GM19452 (cell line): ENCODE measurements around the gene PCGF3.
A peak's percentile ranks its signal among the peaks of the same experiment; 100 is the strongest.
"Not testable (repeated sequence)": the region's sequence is repeated elsewhere in the genome, so short reads cannot be mapped to it uniquely, and the experiment has no call there.

Experiments used
- ATAC-seq: cut with Tn5 transposase; IDR thresholded peaks from one replicate; pipeline ENCODE4 v1.9.1; 2021; ENCODE audit not compliant: unreplicated experiment

PCGF3 gene

DNA sequence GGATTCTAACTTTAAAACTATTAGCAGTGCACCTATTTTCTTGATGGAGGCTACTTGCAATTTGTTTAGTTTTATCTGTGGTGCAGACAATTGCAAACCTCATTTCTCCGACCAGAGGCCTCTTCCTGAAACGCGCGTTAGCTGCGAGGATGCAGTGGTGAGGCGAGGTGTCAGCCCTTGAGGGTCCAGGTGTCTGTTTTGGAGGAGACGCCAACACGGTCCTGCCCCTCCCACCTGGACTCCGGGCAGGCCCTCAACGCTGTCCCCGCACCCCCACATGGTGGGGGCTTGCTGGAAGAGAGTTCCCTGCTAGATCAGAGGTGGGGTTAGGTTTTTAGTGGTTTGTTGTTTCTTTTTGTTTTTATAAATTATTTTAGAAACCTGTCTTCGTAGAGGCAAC lies 34.4 kb downstream of the PCGF3 start:
- ATAC-seq, result no peak

DNA sequence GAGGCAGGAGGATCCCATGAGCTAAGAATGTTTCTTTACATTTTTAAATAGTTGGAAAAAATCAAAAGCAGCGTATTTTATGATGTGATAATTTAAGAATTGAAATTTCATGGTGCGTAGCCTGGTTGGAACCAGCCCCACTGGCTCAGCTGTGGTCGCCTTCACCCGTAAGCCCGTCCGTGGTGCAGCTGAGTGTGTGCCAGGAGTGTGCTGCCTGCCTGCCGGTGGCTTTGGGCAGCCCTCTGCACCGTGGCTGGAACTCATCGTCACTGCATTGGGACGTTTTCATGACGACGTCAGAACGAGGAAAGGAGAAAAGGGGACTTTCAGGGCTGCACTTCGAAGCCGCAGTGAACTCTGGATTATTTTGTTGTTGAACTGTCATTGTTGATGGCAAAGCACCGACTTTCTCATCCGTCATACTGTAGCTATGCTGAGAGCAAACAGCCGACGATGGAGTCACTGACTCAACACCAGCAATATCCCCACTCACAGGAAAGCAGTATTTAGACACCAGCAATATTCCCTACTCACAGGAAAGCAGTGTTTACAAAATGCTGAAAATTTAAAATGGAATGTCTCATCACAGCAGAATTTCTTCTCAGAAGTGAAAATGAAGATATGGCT lies 35.1 kb downstream of the PCGF3 start:
- ATAC-seq, result no peak

DNA sequence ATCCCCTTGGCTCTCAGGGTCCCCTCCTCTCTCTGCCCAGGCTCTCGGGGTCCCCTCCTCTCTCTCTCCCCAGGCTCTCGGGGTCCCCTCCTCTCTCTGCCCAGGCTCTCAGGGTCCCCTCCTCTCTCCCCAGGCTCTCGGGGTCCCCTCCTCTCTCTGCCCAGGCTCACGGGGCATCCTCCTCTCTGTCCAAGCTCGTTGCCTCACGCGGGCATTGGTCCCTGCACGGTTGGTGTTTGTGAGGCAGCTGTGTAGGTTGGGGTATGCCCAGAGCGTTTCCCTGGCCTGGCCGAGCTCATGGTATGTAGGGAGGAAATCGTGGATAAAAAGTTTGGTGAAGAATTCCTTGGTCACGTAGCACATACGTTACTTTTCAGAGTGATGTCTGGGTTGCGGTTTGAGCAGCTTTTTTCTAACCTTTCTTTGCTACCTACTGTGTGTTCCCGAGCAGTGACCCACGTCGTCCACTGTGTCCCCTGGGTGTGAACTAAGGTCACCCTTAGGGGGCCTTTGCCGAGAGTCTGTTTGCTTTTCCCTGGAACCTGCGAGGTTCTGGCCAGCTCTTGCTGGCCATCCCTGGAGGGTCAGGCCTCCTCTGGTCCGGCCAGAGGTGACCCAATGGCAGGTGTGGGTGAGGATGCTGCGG lies 36.6 kb downstream of the PCGF3 start:
- ATAC-seq, result no peak

DNA sequence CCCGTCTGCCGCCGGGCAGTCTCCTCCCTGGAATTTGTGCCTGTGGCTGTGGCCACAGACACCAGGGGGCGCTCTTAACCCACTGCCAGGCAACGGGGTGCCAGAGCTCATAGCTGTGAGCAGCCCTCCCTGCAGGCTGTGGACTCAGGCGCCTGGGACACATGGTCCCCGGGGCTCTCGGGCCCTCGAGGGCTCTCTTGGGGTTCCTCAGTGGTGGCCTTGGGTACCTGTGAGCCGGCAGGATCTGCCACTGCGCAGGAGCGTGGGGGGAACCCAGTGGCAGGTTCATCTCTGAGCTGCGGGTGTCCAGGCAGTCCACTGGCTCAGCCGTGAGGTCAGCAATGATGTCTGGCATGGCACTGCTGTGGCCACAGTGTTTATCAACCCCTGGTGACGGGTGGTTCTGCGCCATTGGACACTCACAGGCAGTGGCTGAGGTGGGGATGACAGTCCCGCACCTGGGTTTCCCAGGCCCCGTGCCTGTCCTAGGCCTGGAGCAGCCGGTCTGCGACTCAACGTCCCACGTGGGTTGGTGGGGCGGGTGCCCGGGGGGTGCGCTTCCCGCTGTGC lies 37.2 kb downstream of the PCGF3 start:
- peak; percentile 70 for ATAC-seq

DNA sequence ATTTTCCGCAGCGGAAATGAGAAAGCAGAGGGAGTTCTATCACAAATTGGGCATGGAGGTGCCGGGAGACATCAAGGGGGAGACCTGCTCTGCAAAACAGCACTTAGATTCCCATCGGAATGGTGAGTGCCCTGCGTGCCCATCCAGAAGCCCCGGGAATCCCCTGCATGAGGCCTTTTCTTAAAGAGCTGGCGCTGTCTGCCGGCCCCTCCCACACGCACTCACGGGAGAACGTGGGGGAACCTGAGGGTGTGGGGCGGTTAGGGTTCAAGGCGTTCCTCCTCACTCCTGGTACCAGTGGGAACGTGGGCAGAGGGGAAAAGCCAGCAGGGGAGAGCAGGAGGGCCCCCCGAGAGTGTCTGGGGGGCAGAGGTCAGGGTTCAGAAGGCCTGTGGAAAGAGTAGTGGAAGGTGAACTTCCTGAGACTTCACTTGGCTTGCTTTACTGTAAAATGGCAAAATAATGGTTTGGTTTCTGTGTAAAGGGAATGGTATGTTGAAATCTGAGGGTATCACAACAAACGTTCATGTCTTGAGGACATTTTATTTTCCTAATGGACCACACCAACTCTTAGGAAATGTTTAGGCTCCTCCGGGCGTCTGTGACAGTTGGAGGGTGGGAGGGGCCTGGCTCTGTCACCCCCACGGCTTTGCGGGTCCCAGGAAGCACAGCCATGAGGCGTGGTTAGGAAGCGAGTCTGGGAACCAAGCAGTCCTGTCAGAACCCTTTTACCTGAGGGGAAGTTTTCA lies 38.0 kb downstream of the PCGF3 start:
- ATAC-seq, result no peak

DNA sequence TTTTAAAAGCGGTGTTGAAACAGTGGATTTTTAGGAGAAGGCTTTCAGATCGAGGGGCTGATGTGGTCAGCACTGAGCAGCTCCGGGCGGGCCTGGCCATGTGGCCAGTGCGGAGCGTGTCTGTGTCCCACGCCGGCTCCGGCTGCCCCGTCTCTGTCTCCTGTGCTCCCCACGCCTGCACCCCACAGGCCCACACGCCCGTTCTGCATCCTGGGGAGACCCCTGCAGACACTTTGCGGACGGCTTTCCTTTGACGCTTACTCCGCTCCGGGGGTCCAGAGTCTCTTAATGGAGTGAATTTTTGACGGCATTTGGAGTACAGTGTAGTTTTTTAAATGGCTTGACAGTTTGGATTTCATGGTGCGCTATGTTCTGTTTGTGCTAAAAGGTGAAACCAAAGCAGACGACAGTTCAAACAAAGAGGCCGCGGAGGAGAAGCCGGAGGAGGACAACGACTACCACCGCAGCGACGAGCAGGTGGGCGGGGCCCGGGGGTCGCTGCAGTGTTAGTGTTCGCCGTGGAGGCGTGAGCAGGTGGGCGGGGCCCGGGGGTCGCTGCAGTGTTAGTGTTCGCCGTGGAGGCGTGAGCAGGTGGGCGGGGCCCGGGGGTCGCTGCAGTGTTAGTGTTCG lies 38.7 kb downstream of the PCGF3 start:
- ATAC-seq, result no peak

DNA sequence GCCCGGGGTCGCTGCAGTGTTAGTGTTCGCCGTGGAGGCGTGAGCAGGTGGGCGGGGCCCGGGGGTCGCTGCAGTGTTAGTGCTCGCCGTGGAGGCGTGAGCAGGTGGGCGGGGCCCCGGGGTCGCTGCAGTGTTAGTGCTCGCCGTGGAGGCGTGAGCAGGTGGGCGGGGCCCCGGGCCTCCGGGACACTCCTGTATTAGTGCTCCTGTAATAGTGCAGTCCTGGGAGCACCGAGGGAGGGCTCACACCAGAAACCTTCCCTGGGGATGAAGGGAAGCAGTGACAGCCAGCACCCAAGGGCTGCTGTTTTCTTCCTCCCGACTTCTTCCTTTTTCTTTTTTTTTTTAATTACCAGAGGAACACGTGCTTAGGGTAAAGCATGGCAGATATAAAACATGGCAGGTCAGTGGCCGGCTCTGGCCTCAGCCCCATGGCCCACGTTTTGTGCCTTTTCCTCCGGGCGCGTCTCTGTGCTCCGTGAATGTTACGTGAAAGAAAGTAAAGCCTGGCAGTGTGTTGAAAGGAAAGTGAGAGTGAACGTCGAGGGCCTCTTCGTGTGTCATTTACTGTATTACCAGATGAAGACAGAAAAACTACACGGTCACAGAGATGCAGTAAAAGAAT lies 42.0 kb downstream of the PCGF3 start:
- no peak for ATAC-seq

DNA sequence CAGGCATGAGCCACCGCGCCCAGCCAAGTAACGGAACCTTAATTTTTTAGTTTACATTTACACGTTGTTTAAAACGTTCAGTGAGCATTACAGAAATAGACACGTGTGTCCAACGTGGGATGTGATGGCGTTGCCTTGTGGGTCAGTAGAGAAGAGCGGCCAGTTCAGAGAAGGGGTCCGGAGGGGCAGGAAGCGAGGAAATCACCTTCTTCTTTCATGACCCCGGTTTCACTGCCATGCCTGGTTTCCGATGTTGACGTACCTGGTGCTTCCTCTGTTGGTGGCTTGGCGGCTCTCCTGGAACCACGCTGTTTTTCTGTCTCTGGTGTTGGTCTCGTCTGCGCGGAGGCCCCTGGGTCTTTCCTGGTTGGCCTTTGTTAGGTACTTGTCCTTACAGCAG lies 42.8 kb downstream of the PCGF3 start:
- no peak for ATAC-seq

DNA sequence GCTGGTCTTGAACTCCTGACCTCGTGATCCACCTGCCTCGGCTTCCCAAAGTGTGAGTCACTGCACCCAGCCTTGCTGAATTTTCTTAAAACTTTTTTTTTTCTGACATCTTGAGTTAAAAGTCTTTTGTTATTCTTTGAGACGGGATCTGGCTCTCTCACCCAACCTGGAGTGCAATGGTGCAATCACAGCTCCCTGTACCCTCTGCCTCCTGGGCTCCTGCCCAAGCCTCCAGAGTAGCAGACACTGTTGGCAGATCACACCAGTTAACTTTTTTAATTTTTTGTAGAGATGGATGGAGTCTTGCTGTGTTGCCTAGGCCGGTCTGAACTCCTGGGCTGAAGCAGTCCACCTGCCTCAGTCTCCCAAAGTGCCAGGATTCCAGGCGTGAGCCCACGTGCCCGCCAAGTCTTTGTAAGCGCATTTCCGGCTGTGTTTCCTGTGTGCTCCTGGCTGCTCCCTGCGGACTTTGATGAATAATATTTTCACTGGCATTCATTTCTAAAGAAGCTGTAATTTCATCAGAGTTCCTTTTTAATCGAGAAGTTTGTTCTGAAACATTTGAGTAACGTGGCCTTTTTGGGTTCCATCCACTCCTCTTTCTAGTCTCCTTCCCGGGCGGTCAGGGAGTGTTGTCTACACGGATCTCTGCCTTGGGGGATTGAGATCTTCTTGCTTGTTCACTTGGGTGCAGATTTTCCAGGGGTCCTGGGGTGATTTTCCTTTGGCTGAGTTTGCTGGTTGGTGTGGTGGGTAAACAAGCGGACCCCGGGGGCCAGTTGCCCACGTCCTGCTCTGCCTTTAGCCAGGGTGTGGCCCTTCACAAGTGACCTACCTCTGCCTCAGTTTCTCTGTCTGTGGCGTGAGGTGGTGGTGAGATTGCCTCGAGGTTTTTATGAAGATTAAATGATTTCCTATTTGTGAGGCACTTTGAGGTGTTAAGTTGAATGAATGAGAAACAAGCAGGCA lies 44.4 kb downstream of the PCGF3 start:
- ATAC-seq, result no peak

DNA sequence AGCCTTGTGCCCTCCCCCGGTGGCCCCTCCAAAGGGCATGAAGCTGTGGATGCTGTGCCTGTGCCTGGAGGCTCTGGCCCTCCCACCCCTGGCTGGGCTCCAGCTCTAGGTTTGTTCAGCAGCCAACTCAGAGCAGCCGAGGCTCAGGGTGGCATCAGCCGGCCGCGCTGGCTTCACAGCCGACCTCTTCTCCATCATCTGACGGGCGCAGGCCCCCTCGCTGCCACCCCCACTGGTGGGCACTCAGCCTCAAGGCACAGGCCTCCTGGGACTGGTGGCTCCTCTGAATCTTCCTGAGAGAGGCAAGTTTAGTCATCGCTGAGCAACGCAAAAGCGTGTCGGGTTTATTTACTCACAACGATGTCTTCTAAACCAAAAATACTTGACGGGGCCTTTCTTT lies 46.0 kb downstream of the PCGF3 start:
- no peak for ATAC-seq

DNA sequence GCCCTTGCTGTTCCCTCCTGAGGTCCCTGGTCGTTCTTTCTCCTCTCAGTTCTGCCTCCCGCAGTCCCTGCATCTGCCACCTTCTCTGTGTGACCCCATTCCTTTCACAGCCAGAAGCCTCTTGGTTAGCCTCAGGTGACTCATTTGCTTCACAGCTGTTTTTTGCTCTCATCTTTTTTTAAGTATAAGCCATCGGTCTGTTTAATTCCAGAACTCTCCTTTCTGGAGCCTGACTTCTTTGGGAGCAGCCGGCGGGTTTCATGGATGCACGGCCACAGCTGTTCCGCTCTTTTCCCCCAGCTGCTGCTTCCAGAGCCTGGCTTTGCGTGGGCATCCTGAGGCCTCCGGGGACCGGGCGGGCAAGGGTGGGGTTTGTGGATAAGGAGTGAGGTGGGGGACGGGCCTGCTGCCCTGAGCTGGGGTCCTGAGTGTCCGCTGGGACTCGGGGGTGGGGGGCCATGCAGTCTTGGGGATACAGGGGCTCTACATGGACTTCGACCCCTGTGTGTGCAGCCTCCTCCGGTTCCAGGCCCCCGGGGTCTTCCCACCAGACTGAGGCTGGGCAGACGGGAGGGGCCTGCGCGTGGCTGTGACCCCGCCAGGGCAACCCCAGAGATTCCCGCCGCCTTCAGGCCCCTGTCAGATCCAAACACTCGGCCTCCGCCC lies 46.7 kb downstream of the PCGF3 start:
- ATAC-seq, result no peak

DNA sequence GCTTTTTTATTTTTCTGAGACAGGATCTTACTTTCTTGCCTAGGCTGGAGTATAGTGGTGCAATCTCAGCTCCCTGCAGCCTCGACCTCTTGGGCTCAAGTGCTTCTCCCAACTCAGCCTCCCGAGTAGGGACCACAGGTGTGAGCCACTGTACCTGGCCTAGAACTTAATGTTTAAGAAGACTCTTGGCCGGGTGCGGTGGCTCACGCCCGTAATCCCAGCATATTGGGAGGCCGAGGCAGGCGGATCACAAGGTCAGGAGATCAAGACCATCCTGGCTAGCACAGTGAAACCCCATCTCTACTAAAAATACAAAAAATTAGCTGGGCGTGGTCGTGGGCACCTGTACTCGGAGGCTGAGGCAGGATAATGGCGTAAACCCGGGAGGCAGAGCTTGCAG lies 47.6 kb downstream of the PCGF3 start:
- not testable (repeated sequence) for ATAC-seq

DNA sequence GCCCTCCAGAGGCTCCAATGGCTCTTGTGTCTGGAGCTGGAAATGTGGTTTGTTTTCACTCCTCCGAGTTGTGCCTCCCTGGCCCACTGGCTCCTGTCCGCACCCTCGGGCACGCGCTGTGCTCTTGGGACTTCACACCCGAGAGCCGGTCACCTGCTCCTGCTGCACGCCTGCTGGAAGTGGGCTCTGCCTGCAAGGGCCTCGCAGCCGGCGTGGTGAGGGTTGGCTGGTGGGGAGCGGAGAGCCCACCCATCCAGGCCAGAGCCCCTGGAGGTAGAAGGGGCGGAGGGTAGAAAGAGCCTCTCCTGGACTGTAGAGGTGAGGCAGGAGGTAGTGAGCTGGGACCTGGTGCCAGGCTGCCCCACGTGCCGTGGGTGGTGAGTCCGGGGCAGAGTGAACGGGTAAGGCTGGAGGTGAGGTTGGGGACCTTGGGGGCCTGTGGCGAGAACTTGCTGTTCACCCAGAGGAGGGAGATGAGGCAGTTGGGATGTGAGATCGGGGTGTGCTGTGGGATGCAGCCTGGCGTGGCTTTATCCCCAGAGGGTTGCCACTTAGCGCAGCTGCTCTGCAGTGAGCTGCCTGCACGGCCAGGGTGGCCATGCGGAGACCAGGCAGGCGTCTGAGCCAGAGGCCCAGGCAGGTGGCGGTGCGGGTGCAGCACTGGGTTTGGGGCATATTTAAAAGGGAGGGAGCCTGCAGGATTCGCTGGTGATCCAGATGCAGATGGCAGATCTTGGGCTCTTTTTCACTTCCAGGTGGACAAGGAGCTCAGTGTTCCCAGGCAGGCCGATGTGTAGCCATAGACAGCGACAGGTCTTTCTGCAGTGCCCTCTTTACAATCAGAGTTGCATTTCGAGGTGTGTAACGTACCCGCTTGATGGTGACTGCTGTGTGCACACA lies 48.8 kb downstream of the PCGF3 start:
- ATAC-seq, result no peak

DNA sequence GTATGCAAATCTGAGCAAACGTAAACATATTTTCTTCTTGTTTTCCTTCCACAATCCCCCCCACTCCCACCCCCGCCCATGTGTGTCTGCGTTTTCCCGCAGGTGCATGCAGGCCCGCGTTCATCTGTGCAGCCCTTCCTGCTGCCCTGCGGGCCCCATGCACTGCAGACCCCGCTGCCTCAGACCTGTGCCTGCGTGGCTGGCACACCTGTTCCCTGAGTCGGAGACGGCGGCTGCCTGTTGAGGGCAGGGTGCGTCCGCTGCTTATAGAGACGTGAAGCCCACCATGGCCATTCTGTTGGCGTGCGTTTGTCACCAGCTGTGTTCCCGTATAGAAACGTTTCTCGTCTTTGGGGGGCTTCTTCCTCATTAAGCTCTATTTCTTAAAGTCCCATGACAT lies 51.5 kb downstream of the PCGF3 start:
- ATAC-seq, result no peak

DNA sequence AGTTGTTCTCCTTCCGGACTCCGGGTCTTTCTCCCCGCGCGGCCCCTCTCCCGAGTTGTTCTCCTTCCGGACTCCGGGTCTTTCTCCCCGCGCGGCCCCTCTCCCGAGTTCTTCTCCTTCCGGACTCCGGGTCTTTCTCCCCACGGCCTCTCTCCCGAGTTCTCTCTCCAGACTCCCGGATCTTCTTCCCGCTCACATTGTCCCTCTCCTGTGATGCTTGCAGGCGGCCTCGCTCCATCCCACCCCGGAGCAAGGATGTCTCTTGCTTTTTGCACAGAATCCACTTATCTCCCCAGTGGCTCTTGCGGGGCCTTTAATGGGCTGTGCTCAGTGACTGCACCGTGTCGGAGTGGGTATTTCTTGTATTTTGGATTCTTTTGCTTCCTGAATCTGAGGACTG lies 54.2 kb downstream of the PCGF3 start:
- ATAC-seq, result not testable (repeated sequence)

DNA sequence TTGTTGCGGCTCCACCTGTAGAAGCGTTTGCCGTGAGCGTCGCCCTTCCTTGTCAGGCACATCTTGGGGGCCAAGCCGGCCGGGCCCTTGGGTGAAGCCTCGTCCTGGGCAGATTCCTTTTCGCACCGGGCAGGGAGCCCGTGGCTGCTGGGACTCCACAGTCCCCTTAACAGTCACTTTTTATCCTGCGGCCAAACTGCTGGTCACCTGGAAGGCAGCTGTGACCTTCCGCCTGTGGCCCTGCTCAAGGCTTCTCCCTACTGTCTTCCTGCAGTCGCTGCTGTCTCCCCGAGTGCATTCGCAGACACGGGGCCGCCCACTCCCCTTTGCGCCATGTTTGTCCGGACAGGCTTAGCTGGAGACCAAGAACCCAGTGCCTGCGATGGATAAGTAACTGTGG lies 55.0 kb downstream of the PCGF3 start:
- ATAC-seq, result no peak

DNA sequence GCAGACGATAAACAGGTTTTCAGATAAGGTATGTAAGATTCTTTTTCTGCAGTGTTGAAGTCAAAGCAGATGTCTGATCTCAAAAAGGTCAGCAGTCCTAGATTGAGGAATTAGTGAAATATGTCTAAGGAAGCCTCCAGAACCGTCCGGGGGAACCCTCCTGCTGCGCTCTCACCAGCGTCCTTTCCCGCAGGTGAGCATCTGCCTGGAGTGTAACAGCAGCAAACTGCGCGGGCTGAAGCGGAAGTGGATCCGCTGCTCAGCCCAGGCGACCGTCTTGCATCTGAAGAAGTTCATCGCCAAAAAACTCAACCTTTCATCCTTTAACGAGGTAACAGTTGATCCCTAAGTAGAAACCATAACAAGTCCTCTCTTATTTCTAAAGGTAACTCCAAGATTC lies 55.5 kb downstream of the PCGF3 start:
- no peak for ATAC-seq

DNA sequence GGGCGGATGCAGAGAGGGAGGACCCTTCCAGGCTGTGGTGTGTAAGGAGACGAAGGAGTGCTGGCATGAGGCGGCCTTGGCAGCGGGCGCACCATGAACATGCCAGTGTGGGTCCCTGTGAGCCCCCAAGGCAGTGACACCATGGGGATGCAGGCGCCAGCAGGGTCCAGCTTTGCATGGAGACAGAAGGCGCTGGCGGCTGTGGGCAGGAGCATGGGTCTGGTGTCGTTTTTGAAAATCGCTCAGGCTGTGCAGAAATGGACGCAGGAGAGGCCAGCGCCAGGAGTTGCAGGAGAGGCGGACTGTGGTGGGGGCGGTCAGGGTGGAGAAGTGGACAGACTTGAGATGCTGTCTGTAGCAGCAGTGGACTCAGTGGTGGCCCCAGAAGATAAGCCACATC lies 56.1 kb downstream of the PCGF3 start:
- no peak for ATAC-seq
